Measurements from ENCODE around the gene MXD3.
"Not testable (repeated sequence)": the region's sequence is repeated elsewhere in the genome, so short reads cannot be mapped to it uniquely, and the experiment has no call there.

Gene MXD3, protein sequence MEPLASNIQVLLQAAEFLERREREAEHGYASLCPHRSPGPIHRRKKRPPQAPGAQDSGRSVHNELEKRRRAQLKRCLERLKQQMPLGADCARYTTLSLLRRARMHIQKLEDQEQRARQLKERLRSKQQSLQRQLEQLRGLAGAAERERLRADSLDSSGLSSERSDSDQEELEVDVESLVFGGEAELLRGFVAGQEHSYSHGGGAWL

DNA sequence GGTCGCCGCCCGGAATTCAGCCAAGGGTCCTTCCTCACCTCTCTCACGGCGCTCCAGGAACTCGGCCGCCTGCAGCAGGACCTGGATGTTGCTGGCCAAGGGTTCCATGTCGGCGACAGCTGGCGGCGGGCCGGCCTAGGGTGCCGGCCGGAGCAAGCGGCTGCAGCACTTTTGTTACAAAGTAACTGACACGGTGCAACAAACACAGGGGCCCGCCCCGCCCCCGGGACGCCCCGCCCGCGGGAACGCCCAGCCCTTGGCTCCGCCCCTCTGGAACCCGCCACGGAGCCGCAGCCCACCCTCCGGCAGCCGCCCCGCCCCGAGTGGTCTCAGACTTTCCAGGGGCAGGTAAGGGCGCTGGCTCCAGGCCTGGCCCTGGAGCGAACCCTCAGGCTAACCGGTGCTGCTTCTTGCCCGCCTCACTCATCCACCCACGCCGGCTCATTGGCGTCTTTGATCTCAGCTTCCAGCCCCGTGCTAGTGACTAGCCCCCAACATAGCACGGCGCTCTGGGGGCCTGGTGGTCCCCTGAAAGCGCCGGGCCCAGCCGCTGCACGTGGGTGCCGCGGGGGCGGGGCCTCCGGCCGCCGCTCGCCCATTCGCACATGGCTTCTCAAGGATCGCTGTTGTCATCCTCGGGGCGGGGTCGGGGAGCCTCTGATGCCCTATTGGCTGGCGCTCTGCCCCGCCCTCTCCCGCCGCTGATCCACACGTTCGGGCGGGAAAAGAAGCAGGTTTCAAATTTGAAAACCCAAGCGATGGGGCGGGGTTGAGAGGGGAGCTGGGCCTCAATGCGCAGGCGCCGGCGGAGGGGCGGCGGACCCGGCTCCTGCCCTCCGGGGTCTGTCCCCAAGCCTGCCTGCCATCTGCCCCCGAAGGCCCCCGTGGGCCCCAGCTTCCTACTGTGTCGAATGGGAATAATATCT is at the start of gene MXD3:
Gene MXD3 (minus strand): TSS at position 176 of the 926 bp plus-strand sequence. CDS start 68 bp downstream, at position 108.
- DNase-seq = peak; percentile 95

DNA sequence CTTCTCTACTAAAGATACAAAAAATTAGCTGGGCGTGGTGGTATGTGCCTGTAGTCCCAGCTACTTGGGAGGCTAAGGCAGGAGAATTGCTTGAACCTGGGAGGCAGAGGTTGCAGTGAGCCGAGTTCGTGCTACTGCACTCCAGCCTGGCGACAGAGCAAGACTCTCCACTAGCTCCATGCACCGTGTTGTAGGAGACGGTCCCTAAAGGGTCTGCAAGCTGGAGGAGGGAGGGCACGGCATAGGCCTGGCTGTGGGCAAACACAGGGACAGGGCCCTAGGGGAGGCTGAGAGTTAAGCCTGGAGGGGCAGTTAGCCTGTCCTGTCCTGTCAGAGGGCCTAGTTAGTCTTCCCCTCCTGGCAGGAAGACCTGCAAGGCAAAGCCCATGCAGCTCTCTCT is 49.0 kb upstream of the MXD3 start:
- DNase-seq = not testable (repeated sequence)

DNA sequence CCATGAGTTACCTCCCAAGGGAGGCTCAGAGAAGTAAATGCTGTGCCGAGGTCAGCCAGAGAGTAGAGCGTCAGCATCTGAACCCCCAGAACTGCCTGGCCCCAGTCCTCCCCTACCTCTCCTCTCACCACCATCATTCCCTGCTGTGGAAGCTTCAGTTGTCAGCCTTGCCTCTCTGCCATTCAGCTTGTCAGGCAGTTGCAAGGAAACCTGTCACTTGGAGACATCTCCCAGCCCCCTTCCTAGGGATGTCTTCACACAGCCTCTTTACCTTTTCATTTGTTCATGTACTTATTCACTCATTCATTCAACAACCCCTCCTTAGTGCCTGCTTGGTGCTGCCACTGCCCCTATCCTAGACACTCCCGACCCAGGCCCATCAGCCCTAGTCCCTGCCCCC is 48.2 kb upstream of the MXD3 start:
- no peak for DNase-seq

DNA sequence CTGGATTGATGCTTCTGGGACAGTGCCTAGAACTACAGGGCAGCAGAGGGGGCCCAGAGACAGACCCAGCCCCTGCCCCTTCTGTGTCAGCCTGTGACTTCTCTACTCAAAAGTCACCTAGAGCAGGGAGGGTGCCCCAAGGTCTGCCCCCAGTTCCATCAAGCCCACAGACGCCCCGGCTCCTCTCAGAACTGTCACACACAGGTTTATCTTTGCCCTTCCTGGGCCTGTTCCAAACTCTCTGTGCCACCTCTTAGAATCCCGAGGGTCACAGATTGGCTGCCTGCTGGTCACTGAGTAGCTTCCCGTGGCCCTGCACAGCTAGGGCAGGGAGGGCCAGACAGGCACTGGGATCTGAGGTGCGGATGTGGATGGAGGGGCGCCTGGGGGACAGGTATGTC is 47.8 kb upstream of the MXD3 start:
- DNase-seq = no peak

DNA sequence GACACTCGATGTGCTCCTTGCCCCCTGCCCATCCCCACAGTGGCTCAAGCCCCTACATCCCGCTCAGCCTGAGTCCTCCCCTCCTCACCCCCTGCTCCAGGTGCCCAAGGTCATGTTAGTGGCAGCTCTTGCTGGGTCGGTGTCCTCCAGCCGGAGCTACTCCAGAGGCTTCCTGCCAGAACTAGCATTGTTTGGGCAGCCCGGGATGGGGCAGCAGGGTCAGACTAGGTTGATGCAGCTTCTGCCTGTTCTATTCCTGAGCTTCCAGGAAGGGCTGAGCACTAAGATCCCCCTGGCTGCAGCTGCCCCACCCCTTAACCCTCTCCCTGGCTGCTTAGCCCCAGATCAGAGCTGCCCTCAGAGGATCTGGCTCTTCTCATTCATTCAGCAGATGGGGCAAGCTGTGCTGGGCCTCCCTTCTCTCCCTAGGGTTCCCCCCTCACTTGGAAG is 46.7 kb upstream of the MXD3 start:
- no peak for DNase-seq

DNA sequence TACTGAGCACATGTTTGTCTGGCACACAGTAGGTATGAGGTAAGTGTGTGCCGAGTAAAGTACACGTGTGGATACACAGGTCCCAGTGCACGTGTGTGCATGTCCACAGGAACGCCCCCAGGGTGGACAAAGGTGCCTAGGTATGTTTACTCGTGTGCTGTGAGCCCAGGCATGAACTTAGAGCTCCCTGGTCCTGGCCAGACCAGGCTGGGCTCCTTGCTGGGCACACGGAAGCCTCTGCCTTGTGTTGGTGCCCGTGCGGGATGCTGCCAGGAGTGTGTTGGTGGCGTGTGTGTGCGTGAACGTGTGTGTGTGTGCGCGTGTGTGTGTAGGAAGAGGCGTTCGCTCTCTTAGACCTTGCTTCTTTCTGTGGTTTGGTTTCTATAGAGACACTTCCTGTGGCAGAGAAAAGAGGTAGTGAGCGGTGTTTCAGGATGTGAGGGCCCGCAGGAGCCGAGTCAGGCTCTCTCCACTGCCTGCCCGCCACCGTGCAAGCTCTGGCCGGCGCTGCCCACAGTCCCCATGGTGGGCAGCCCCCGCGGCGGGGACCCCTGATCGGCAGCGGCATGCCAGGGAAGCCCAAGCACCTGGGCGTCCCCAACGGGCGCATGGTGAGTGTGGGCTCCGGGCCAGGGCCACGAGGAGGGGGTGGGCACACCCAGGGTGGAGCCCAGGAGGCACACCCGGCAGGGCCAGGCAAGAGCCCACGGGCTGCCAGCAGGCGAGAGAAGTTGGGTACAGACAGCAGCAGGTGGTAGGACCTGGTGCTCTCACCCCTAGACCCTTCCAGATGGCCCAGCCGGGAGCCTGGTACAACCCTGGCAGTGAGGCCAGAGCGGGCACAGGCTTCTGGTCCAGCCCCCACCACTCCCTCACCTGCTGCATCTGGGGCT is 46.0 kb upstream of the MXD3 start, which contains the start of gene RGS14:
Gene RGS14 (plus strand): TSS at position 466 of the 893 bp plus-strand sequence. CDS start 101 bp downstream, at position 567.
- peak; percentile 41 for DNase-seq

DNA sequence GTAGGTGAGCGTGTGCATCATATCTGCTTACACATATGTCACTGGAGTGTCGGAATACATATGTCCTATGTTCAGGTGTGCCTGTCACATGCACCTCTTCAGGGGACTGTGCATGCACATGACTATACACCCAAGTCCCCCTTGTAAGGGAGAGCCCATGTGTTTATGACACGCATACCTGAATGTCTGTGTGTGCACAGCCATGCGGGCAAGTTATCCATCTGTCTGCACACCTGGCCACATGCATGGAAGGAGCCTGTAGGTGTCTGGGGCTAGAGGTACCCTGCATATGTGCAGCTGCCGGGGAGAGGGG is 45.4 kb upstream of the MXD3 start:
- no peak for DNase-seq

DNA sequence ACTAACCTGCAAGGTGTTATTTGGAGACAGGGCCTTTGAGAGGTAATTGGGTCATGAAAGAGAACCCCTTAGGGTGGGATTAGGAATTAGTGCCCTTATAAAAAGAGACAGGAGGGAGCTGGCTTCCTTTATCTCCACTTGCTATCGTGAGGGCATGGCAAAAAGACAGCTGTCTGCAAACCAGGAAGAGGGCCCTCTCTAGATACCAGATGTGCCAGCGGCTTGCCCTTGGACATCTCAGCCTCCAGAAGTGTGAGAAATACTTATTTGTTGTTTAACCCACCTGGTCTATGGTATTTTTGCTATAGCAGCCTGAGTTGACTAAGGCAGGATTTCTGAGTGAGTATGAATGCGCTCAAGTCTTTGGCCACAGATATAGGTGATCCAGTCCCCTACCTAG is 45.0 kb upstream of the MXD3 start:
- no peak for DNase-seq

DNA sequence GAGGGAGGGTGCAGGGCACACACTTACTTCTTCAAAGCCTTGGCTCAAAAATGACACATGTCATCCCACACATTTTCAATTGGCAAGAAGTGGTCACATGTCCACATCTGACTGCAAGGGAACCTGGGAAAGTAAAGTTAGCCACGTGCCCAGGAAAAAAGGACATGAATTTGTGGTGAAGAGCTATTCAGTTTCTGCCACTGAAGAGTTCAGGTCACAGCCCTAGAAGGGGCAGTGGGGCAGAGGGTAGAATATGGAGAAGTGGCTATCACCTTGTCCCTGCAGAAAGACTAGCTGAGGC is 44.1 kb upstream of the MXD3 start:
- DNase-seq = no peak

DNA sequence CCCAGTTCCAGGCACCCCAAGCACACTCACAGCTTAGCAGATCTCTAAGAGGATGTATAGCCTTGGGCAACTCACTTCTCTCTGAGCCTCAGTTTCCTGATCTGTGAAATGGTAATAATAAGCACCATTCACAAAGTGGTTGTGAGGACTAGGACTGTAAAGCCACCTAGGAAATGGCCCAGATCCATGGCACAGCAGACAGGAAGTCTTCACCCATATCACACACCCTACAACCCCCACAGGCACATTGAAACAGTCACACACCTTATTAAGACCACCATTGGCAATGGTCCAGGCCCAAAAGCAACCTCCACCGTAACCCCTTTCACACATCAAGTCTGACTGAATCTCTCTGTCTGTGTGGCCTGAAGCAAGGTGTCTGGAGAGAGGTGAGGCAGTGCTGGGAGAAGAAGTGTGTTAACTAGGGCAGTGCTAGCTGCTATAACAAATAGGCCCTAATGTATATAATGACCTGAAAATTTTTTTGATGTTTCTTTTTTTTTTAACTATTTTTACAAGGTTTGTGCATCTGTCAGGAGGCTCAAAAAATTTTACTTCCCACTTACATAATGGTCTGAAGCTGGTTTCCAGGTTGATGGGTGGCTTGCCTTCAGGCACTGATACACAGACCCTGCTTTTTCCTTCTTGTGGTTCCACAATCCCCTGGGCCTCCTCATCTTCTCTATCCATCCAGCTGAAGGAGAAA is 43.6 kb upstream of the MXD3 start:
- DNase-seq = no peak

DNA sequence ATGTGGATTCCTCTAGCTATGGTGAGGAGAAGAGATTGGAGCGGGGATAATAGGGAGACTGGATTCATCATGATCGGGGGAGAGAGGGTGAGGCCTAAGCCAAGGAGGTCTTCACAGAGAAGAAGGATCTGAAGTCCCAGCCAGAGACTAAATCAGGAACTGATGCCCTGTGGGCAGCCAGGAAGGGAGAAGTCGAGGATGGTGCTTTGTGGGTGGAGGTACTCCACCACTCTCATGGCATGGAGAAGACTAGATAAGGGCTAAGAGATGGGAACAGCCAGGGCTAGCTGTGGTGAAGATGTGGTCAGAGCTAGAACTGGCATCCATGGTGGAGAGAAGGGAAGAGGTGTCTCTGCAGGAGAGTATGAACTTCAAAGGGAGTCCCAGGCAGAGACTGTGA is 43.0 kb upstream of the MXD3 start:
- DNase-seq = no peak

DNA sequence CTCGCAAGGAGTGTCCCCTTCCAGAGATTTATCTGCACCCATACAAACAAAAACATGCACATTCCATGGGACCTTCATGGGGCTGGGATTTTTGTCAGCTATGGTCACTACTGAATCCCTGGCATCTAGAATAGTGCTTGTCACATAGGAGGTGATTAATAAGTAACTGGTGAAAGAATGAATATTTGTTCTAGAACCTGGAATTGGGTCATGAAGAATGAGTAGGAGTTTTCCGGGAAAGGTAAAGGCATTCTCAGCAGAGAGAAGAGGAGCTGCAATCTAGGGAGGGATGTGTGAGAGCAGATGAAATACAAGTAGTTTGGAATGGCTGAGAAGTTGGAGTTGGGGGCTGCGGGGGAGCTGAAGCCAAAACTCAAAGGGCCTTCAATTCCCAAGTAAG is 42.6 kb upstream of the MXD3 start:
- no peak for DNase-seq

DNA sequence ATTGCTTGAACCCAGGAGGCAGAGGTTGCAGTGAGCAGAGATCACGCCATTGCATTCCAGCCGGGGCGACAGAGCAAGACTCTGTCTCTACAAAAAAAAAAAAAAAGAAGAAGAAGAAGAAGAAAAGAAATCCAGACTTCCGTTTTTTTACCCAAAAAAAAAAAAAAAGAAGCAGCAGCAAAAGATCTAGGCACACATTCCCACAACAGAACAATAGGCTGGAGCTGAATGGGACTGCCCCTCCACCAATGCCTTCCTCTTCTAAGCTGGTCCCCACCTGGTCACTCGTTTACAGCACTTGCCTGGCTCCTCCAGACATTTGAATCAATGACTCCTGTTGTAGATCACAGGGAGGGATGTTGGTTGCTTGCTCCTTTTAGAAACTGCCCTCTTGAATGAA is 41.4 kb upstream of the MXD3 start:
- no peak for DNase-seq

DNA sequence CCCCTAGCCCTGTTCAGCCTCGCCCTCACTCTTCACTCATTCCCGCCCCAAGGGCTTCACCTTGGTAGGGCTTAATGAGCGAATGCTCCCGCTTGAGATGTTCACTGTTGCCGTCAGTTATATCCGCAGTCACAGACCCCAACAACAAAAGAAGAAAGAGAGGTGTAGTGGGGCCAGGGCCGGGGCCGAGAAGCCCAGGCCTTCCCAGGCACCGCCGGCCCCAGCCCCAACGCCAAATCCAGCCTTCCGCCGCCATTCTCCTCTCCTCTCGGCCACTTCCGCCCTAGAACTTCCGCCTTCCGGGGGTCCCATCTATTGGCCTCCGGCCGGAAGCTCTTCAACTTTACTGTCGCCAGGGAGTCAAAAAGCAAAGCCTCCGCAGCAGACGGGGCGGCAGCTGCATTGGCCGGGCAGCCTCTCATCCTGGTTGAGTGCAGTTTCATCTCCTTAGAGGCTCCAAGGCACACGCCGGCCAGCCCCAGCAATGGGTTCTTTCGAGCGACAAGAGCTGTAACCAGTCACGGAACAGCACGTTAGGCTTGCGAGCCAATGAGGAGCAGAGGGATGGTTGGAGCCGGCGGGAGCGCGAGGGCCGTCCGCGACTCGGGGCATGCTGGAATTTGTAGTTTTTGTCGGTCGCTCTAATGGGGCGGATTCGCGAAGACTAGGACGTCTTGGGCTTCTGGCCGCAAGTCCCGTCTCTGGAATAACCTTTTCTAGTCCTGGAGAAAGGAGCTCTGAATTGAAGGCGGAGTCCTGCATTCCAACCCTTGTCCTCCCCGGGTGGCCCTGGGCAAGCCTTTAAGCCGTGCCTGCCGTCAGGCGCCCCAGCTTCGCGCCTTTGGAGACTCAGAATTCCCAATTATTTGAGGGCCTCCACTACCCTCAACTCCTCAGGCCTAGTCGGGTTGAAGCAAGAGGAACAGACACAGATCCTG is 40.0 kb upstream of the MXD3 start, which contains the start of gene LMAN2:
Gene LMAN2 (minus strand): TSS at position 277 of the 938 bp plus-strand sequence. CDS start 21 bp downstream, at position 256.
- DNase-seq = peak; percentile 82

DNA sequence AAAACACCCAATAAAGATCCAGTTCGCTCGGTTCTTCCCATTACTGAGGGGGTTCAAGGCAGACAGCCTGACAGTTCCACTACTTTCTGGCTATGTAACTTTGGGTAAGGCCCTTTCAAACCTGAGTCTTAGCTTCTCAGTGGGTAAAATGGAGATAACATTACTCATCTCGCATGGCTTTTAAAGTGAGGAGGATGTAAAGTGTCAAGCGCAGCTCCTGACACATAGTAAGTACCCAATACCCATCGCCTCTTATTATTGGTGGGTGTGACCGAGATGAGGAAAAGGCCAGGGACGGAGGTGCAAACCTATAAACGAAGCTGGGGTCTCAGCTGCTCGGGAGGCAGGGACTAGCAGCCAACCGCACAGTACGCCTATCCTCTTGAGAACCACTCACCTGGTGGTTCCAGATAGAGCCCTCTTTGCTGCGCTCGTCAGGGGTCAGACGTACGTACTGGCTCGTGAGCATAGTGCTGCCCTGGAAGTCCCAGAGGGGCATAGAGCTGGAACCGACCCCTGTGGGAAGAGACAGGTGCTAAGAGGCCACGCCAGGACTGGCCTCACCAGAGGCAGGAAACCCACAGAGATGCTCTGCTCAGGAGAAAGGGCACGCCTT is 39.2 kb upstream of the MXD3 start:
- DNase-seq = no peak

DNA sequence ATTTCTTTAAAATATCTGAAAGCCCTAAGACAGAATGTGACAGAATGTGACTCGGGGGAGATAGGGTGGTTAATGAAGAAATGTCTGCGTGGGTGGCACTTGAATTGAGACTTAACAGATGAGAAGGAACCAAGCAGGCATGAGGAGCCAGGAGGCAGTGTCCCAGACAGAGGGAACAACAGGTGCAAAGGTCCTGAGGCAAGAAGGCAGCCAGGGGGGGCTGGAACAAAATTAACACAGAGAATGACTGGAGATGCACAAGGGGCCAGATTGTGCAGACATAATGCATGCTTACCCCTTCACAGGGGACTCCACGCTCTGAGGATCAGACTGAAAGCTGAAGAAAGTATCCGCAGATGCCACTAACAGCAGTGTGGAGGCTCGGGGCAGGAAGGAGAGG is 38.1 kb upstream of the MXD3 start:
- DNase-seq = no peak

DNA sequence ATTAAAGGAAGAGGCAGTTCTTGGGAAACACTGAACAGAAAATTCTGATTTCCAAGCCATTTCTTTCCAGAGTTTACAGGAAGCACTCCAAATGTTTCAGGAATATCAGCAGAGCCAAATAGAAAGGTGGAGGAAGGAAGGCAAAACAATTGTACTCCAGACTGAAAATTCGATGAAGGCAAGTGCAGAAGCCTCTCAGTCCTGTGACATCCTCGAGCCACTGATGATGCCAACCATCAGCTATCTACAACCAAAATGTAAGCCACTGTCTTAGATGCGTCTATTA is 37.6 kb upstream of the MXD3 start:
- no peak for DNase-seq

DNA sequence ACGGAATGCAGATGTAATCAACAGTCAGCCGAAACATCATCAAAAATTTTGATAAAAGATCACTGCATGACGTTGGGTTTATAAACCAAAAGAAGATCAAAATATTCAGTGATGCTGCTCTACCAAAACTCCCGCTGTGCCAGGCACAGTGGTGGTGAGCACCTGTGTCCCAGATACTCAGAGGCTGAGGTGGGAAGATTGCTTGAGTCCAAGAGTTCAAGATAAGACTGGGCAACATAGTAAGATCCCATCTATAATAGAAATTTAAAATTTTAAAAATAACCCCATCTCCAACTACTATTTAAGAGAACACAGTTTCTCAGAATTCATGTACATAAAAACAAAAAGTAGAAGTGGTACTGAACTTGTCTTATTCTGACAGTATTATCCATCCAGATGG is 36.0 kb upstream of the MXD3 start:
- DNase-seq = no peak

DNA sequence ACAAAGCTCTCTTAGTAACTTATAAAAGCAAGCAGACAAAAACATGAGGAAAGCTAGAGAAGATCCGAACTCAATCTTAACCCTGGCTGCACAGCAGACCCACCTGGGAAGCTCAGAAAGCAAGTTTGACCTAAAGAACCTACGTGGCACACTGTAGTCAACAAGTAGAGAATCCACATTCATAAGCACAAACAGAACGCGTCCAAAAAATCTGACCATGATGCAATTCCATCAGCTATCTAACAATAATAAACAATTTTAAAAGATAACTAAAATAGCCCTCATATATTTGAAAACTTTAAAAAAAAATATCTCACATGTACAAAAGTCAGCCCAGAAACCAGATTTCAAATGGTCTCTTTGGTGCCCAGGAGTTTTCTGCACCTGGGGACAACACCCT is 35.1 kb upstream of the MXD3 start:
- no peak for DNase-seq

DNA sequence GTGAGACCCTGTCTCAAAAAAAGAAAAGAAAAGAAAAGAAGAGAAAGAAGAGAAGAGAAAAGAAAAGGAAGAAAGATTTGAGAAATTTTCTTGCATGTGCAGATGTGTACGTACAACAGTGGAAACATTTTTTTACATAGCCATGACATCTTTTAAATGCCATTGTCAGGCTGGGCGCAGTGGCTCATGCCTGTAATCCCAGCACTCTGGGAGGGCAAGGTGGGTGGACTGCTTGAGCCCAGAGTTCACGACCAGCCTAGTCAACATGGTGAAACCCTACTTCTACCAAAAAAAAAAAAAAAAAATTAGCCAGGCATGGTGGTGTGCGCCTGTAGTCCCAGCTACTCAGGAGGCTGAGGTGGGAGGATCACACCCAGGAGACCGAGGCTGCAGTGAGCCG is 33.2 kb upstream of the MXD3 start:
- DNase-seq = no peak

DNA sequence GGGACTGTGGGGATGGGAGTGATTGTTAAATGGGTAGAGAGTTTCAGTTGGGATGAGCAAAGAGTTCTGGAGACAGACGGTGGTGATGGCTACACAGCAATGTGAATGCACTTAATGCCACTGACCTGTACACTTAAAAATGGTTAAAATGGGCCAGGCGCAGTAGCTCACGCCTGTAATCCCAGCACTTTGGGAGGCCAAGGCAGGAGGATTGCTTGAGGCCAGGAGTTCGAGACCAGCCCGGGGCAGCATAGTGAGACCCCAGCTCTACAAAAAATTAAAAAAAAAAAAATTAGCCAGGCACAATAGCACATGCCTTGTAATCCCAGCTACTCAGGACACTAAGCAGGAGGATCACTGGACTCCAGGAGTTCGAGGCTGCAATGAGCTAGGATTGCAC is 32.1 kb upstream of the MXD3 start:
- DNase-seq = no peak

Measured in stimulated activated CD4-positive, alpha-beta T cell treated with anti-CD3 and anti-CD28 coated beads, Interleukin-12 subunit alpha, Interleukin-12 subunit beta, amount 100 ng/mL, for 4 hours (primary cell).